Mucosa of descending colon (tissue), 3 donors: ENCODE measurements around the gene RHBDF2. TPM values are rescaled to one million over a fixed set of nuclear protein-coding genes. Genes with fewer than 3 reads are reported as not detected.

Source experiments
- ATAC-seq: fragments of 200-7000 bp; cut with Tn5 transposase; one replicate; pipeline ENCODE4 v1.9.1; 2020; ENCODE audit warnings: mild to moderate bottlenecking, moderate library complexity
- DNase-seq, 3 donors: peaks; one replicate each; pipeline ENCODE4 v3.0.0-alpha.2; 2020
- H3K36me3 ChIP-seq: fragments of 200-600 bp; one replicate; pipeline ENCODE4 v1.8.0; 2021; ENCODE audit warnings: low read depth, mild to moderate bottlenecking
- H3K4me1 ChIP-seq: fragments of 200-600 bp; one replicate; pipeline ENCODE4 v1.8.0; 2021; ENCODE audit warnings: low read depth, mild to moderate bottlenecking
- H3K4me3 ChIP-seq: fragments of 200-600 bp; one replicate; pipeline ENCODE4 v1.8.0; 2021; ENCODE audit warnings: mild to moderate bottlenecking
- H3K9me3 ChIP-seq: fragments of 200-600 bp; one replicate; pipeline ENCODE4 v1.8.0; 2021; ENCODE audit warnings: mild to moderate bottlenecking
- intact Hi-C, 2 donors: fragments of 100-400 bp; cut with DNase I in 1 of 2; cut with micrococcal nuclease in 1 of 2; formaldehyde crosslinking; loops; one replicate each; pipeline versions ENCODE4 v1.11.0 to v1.11.1; 2022; cut with DNase I, micrococcal nuclease
- total RNA-seq, 3 donors: library from RNA; stranded (reverse); fragmentation: NEBNext Ultra II Directional in 2 of 3; extraction: Animal tissue kit (Norgen Biotek cat#: 25700) in 2 of 3; gene quantifications; one replicate each; pipeline versions ENCODE4 v1.2.1 to v1.2.4, GENCODE V29; 2021 to 2023
- TF ChIP-seq, protein P1 (sequence below): fragments of 200-600 bp; IDR thresholded peaks from one replicate; pipeline ENCODE4 v1.8.0; 2022; ENCODE audit warnings: antibody characterized with exemption, mild to moderate bottlenecking
- donor health status: DM: no; HTN: no; CAD: no; lungs with moderate emphysema.
- donor health status: DM: no; HTN: no; CAD: no.
- donor health status: DM: no; HTN: yes; CAD: no.

Gene RHBDF2
- total RNA-seq, 3 donors from 2014 or later: 11.2 to 20.8 (median 18.9) TPM

DNA sequence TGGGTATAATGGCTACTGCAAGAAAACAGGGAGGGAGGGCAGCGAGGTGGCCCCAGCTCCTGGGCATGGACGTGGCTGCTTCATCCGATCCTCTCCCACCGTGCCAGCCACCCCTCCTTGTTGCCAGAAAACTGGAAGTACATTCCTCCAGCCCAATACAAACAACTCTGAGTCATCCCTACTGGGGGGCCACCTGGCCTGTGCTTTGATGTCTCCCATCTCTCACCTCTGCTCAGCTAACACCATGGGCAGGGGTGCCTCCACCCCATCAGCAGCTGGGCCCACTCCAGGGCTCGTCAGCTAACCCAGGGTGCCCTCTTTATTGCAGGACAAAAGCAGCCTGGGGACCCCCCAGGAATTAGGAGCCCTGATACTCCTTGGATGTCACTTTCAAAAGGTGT is 2.0 kb downstream of the RHBDF2 start:
- peaks cover 35% of the 10 kb centered on the region for H3K4me1 ChIP-seq

GRCh38 chr17:76498876-76499251 is 2.4 kb downstream of the RHBDF2 start:
- ATAC-seq (no peak), DNase-seq (no peak)
- intact Hi-C loops: no loop called here
- TF ChIP-seq, protein P1, sequence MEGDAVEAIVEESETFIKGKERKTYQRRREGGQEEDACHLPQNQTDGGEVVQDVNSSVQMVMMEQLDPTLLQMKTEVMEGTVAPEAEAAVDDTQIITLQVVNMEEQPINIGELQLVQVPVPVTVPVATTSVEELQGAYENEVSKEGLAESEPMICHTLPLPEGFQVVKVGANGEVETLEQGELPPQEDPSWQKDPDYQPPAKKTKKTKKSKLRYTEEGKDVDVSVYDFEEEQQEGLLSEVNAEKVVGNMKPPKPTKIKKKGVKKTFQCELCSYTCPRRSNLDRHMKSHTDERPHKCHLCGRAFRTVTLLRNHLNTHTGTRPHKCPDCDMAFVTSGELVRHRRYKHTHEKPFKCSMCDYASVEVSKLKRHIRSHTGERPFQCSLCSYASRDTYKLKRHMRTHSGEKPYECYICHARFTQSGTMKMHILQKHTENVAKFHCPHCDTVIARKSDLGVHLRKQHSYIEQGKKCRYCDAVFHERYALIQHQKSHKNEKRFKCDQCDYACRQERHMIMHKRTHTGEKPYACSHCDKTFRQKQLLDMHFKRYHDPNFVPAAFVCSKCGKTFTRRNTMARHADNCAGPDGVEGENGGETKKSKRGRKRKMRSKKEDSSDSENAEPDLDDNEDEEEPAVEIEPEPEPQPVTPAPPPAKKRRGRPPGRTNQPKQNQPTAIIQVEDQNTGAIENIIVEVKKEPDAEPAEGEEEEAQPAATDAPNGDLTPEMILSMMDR: no peak
- H3K36me3 ChIP-seq: no peaks in the 10 kb centered on the region
- peaks cover 36% of the 10 kb centered on the region for H3K4me1 ChIP-seq
- H3K4me3 ChIP-seq: no peak overlapping the region
- no peaks in the 10 kb centered on the region for H3K9me3 ChIP-seq

More for the DNA sequence above, 2.0 kb downstream of the RHBDF2 start:
- Histone ChIP-seq H3K36me3 (no peaks in the 10 kb centered on the region), H3K9me3 (no peaks in the 10 kb centered on the region), H3K4me3 (no peak overlapping the region)
- TF ChIP-seq, protein P1: no peak
- intact Hi-C loops: no loop called here
- no peak for DNase-seq
- no peak for ATAC-seq

DNA sequence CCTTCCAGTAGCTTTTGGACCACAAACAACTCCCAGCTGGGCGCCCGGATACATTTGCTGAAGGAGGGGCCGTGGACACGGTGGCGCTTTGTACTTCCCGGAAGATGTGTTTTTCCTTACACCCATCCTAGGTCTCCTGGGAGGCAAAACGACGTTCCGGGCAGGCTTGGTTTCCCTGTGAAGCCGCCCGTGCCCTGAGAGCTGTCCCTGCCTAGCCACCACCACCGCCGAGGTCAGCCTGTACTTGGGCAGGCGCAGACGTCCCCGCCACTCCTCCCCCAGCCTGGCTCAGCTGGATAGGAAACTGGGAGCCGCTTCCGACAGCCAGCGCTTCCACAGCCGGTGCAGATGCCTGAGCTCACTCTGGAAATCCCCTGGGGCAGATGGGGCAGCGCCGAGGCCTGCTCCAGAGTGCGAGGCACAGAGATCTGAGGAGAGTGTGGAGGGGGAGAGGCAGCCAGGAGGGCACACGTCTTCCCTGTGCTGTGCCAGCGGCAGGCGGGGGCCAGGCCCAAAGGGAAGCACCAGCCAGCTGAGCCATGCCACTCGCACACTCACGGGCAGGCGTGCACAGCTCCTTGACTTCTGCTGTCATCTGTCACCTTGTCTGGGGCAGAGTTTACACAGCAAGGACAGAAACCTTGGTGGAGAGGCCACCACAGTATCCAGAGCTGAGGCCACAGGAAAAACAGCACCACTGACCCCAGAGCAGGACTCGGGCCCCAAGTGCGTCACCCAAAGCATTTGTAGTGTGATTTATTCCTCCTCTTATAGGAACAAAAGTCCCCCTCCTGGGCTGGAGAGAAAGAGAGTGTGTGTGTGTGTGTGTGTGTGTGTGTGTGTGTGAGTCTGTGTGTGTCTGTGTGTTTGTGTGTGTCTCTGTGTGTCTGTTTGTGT is 3.0 kb downstream of the RHBDF2 start:
- ATAC-seq: peak; percentile 28
- Histone ChIP-seq H3K4me1 (peaks cover 43% of the 10 kb centered on the region), H3K36me3 (no peaks in the 10 kb centered on the region), H3K9me3 (no peaks in the 10 kb centered on the region), H3K4me3 (no peak overlapping the region)
- TF ChIP-seq, protein P1: no peak
- intact Hi-C loops: no loop called here
- DNase-seq: peak; percentile 59 to 82 (median 74)

DNA sequence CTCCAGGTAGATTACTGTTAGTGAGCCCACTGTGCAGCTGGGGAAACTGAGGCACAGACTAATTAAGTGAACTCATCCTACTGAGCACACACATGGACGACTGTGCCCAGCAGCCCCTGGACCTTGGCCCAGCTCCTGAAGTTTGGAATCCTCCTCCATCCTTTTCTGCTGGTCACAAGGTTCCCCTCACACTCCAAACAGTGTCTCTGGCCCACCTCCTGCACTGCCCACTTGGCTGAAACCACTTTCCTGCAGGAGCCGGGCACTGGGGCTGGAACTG is 3.6 kb downstream of the RHBDF2 start:
- H3K4me3 ChIP-seq: no peak overlapping the region
- intact Hi-C loops: no loop called here
- H3K36me3 ChIP-seq: no peaks in the 10 kb centered on the region
- DNase-seq (no peak), ATAC-seq (no peak)
- TF ChIP-seq, protein P1: no peak
- H3K4me1 ChIP-seq: peaks cover 48% of the 10 kb centered on the region
- H3K9me3 ChIP-seq: no peaks in the 10 kb centered on the region

DNA sequence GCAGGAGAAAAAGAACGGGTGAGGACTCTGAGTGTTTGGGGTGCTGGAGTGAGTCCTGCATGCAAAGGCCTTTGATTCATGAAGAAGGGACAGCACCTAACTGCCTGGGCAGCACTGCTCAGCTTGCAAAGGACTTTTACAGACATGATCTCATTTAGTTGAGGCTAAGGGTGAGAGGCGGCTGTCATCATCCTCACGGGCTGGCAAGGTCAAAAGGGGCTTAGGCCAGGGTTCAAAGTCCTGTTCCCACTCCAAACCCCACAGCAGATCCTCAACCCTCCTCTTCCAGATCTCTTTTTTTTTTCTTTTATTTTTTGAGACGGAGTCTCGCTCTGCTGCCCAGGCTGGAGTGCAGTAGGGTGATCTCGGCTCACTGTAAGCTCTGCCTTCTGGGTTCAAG is 4.8 kb downstream of the RHBDF2 start:
- TF ChIP-seq, protein P1: no peak
- no peaks in the 10 kb centered on the region for H3K36me3 ChIP-seq
- no peak overlapping the region for H3K4me3 ChIP-seq
- DNase-seq (no peak), ATAC-seq (no peak)
- H3K4me1 ChIP-seq: peaks cover 54% of the 10 kb centered on the region
- intact Hi-C loops: no loop called here
- no peaks in the 10 kb centered on the region for H3K9me3 ChIP-seq
